ENCODE results near the gene HOXC11.

The HOXC11 gene

GRCh38 chr12:53944209-53944608, 28.7 kb upstream of the HOXC11 start:
- no peak for DNase-seq

GRCh38 chr12:53944907-53945847, 27.7 kb upstream of the HOXC11 start:
- no peak for DNase-seq

- DNase-seq = no peak
These were observed 25.2 kb upstream of the HOXC11 start for GRCh38 chr12:53947743-53948142.

- no peak for DNase-seq
These were observed 24.0 kb upstream of the HOXC11 start for GRCh38 chr12:53948650-53949593.

GRCh38 chr12:53949631-53950436, 23.1 kb upstream of the HOXC11 start:
- DNase-seq = no peak

GRCh38 chr12:53950437-53950773, 22.5 kb upstream of the HOXC11 start:
- DNase-seq = no peak

- DNase-seq = no peak
These were observed 21.9 kb upstream of the HOXC11 start for GRCh38 chr12:53950789-53951576.

GRCh38 chr12:53951577-53952334, 21.2 kb upstream of the HOXC11 start:
- DNase-seq = no peak

- DNase-seq = no peak
These were observed 20.6 kb upstream of the HOXC11 start for GRCh38 chr12:53952335-53952694.

GRCh38 chr12:53952871-53953734, 19.8 kb upstream of the HOXC11 start:
- no peak for DNase-seq

- DNase-seq = no peak
These were observed 18.9 kb upstream of the HOXC11 start for GRCh38 chr12:53953831-53954693.

GRCh38 chr12:53954694-53955035, 18.3 kb upstream of the HOXC11 start, which contains the start of gene HOXC12:
Gene HOXC12 (plus strand): TSS chr12:53954903. CDS start chr12:53954930, 27 bp downstream.
- DNase-seq = no peak

- DNase-seq = no peak
These were observed 17.7 kb upstream of the HOXC11 start for GRCh38 chr12:53955036-53955775.

GRCh38 chr12:53955776-53956250, 17.1 kb upstream of the HOXC11 start:
- no peak for DNase-seq

- no peak for DNase-seq
These were observed 16.6 kb upstream of the HOXC11 start for GRCh38 chr12:53956251-53956887.

- DNase-seq = no peak
These were observed 15.9 kb upstream of the HOXC11 start for GRCh38 chr12:53956914-53957536.

GRCh38 chr12:53958128-53958527, 14.8 kb upstream of the HOXC11 start:
- DNase-seq = no peak
